CD14-positive monocyte (primary cell): Measurements from ENCODE around the gene TSC22D1. TPM values are rescaled to one million over a fixed set of nuclear protein-coding genes. Genes with fewer than 3 reads are reported as not detected.

ENCODE experiments used
- DNase-seq, 3 donors: peaks; one replicate each; pipeline ENCODE4 v3.0.0-alpha.2; 2011 to 2022
- H2AFZ ChIP-seq: 2 replicates; pipeline ENCODE4 v1.6.0; 2012; ENCODE audit warnings: mild to moderate bottlenecking, low read depth, low read length, inconsistent platforms; ENCODE audit not compliant: insufficient read depth, poor library complexity, severe bottlenecking
- H3K27ac ChIP-seq, 2 donors: 1 replicate in 1 of 2; 2 replicates in 1 of 2; pipeline ENCODE4 v1.5.1; 2012 to 2013; ENCODE audit warnings: low read length in 2 of 2, control low read depth in 1 of 2, inconsistent platforms in 1 of 2, low read depth in 1 of 2, mild to moderate bottlenecking in 1 of 2
- H3K27me3 ChIP-seq, 2 donors: one replicate each; pipeline versions ENCODE4 v1.6.0 to v1.6.1; 2011 to 2013; ENCODE audit warnings: low read length in 2 of 2; ENCODE audit not compliant: control insufficient read depth in 2 of 2, insufficient read depth in 2 of 2
- H3K36me3 ChIP-seq, 2 donors: replicated peaks in 1 of 2; 1 replicate in 1 of 2; 2 replicates in 1 of 2; pipeline versions ENCODE4 v1.5.1 to v1.6.1; 2012 to 2013; ENCODE audit warnings: low read length in 2 of 2, control low read depth in 1 of 2, inconsistent platforms in 1 of 2, mild to moderate bottlenecking in 1 of 2; ENCODE audit not compliant: insufficient read depth in 2 of 2, control insufficient read depth in 1 of 2
- H3K4me1 ChIP-seq, 2 donors: 1 replicate in 1 of 2; 2 replicates in 1 of 2; pipeline versions ENCODE4 v1.5.1 to v1.6.1; 2012 to 2013; ENCODE audit warnings: low read length in 2 of 2, control low read depth in 1 of 2, inconsistent platforms in 1 of 2, mild to moderate bottlenecking in 1 of 2, moderate library complexity in 1 of 2; ENCODE audit not compliant: insufficient read depth in 2 of 2, control insufficient read depth in 1 of 2
- H3K4me2 ChIP-seq: replicated peaks from 2 replicates; pipeline ENCODE3; 2012; ENCODE audit warnings: low read length, moderate library complexity, mild to moderate bottlenecking; ENCODE audit not compliant: poor library complexity, severe bottlenecking; ENCODE audit errors: extremely low read depth
- H3K4me3 ChIP-seq, 3 experiments: fragments of 200-600 bp in 1 of 3; sonication (generic) in 1 of 3; replicated peaks in 1 of 3; 1 replicate in 2 of 3; 2 replicates in 1 of 3; pipeline ENCODE4 v1.5.1; 2011 to 2013; ENCODE audit warnings: low read length in 3 of 3, mild to moderate bottlenecking in 3 of 3, control low read depth in 2 of 3, low read depth in 2 of 3, inconsistent platforms in 1 of 3, moderate library complexity in 1 of 3
- H3K79me2 ChIP-seq: 2 replicates; pipeline ENCODE4 v1.6.0; 2012; ENCODE audit warnings: mild to moderate bottlenecking, control low read depth, inconsistent platforms, low read length, moderate library complexity; ENCODE audit not compliant: insufficient read depth
- H3K9ac ChIP-seq: 2 replicates; pipeline ENCODE4 v1.6.0; 2017; ENCODE audit warnings: low read length, mild to moderate bottlenecking; ENCODE audit not compliant: insufficient read depth, poor library complexity, severe bottlenecking
- H3K9me3 ChIP-seq, 2 donors: replicated peaks in 1 of 2; 1 replicate in 1 of 2; 2 replicates in 1 of 2; pipeline versions ENCODE4 v1.5.1 to v1.6.1; 2012 to 2013; ENCODE audit warnings: low read length in 2 of 2, control low read depth in 1 of 2; ENCODE audit not compliant: control insufficient read depth in 1 of 2, insufficient read depth in 1 of 2
- H4K20me1 ChIP-seq: 2 replicates; pipeline ENCODE4 v1.6.0; 2012; ENCODE audit warnings: mild to moderate bottlenecking, low read length, control low read depth, moderate library complexity; ENCODE audit not compliant: insufficient read depth
- H3K27ac Mint-ChIP-seq, 7 donors: one replicate each; pipeline ENCODE4 v1.8.0; 2020; ENCODE audit warnings: mild to moderate bottlenecking in 7 of 7, mixed read lengths in 7 of 7, moderate library complexity in 6 of 7, inconsistent platforms in 2 of 7
- H3K27me3 Mint-ChIP-seq, 3 donors: one replicate each; pipeline ENCODE4 v1.8.0; 2021 to 2022; ENCODE audit warnings: low read depth in 3 of 3, mild to moderate bottlenecking in 3 of 3, mixed read lengths in 3 of 3, moderate library complexity in 3 of 3, inconsistent platforms in 1 of 3
- H3K36me3 Mint-ChIP-seq, 2 donors: one replicate each; pipeline ENCODE4 v1.8.0; 2020; ENCODE audit warnings: mixed read lengths in 2 of 2, inconsistent platforms in 1 of 2, mild to moderate bottlenecking in 1 of 2
- H3K4me1 Mint-ChIP-seq: one replicate; pipeline ENCODE4 v1.8.0; 2020; ENCODE audit warnings: mild to moderate bottlenecking, mixed read lengths
- H3K4me3 Mint-ChIP-seq, 2 donors: one replicate each; pipeline ENCODE4 v1.8.0; 2020; ENCODE audit warnings: mild to moderate bottlenecking in 2 of 2, mixed read lengths in 2 of 2, moderate library complexity in 1 of 2
- H3K9me3 Mint-ChIP-seq, 7 donors: one replicate each; pipeline ENCODE4 v1.8.0; 2020 to 2022; ENCODE audit warnings: mixed read lengths in 7 of 7, mild to moderate bottlenecking in 6 of 7, moderate library complexity in 6 of 7, inconsistent platforms in 2 of 7
- CTCF ChIP-seq: fragments of 200-600 bp; IDR thresholded peaks from one replicate; pipeline ENCODE4 v1.8.0; 2022; ENCODE audit warnings: antibody characterized with exemption, mild to moderate bottlenecking
- WGBS: methylation state at CpG from one replicate; pipeline ENCODE4 v1.1.5; 2013; ENCODE audit warnings: missing lambda C conversion rate; ENCODE audit not compliant: insufficient coverage; 5-methylcytosine and 5-hydroxymethylcytosine counted together
- intact Hi-C, 2 donors: fragments of 100-400 bp; cut with micrococcal nuclease; formaldehyde crosslinking; loops; one replicate each; pipeline versions ENCODE4 v1.15.0 to v1.15.1; 2023
- polyA plus RNA-seq, 3 donors: library from polyadenylated mRNA; depleted of rRNA in 1 of 3; unstranded in 2 of 3; stranded (reverse) in 1 of 3; fragments of 300-500 nt in 2 of 3; fragments of >200 nt in 1 of 3; fragmentation: Illumina TruSeq in 2 of 3; gene quantifications; 1 replicate in 2 of 3; 2 replicates in 1 of 3; pipeline ENCODE4 v1.2.3, GENCODE V29; 2012 to 2021

TSC22D1 gene
- polyA plus RNA-seq, 3 donors = 1.9 to 10.4 (median 3.1) TPM

- Histone ChIP-seq H3K4me3 (no peak overlapping the region), H4K20me1 (no peaks in the 10 kb centered on the region), H3K4me1 (no peaks in the 10 kb centered on the region), H3K36me3 (no peaks in the 10 kb centered on the region), H3K9me3 (no peaks in the 10 kb centered on the region), H3K27me3 (no peaks in the 10 kb centered on the region), H3K27ac (no peak overlapping the region), H3K79me2 (no peaks in the 10 kb centered on the region), H3K4me2 (no peak overlapping the region), H2AFZ (no peak overlapping the region), H3K9ac (no peak overlapping the region)
- H3K9me3 Mint-ChIP-seq = no peaks in the 10 kb centered on the region
- WGBS = no CpG with 5 or more reads among the region's 1 CpG
- no peak overlapping the region for H3K4me3 Mint-ChIP-seq
- TF ChIP-seq CTCF = no peak
- H3K36me3 Mint-ChIP-seq = no peaks in the 10 kb centered on the region
- no peak for DNase-seq
- intact Hi-C loops = no loop called here
- peaks cover 2 to 5% (median 4%) of the 10 kb centered on the region in 3 donors for H3K27me3 Mint-ChIP-seq
- no peak overlapping the region for H3K27ac Mint-ChIP-seq
- H3K4me1 Mint-ChIP-seq = no peaks in the 10 kb centered on the region
Observed at GRCh38 chr13:44619651-44620050, 43.5 kb upstream of the TSC22D1 start.

- DNase-seq = no peak
- H3K4me2 ChIP-seq = no peak overlapping the region
- peaks cover 2 to 5% (median 2%) of the 10 kb centered on the region in 3 donors for H3K27me3 Mint-ChIP-seq
- intact Hi-C loops = no loop called here
- no peaks in the 10 kb centered on the region for H3K9me3 ChIP-seq
- TF ChIP-seq CTCF = no peak
- no peaks in the 10 kb centered on the region for H3K36me3 Mint-ChIP-seq
- no peaks in the 10 kb centered on the region for H3K27me3 ChIP-seq
- no peaks in the 10 kb centered on the region for H4K20me1 ChIP-seq
- H3K4me3 Mint-ChIP-seq = no peak overlapping the region
- H3K9me3 Mint-ChIP-seq = no peaks in the 10 kb centered on the region
- H3K4me1 ChIP-seq = no peaks in the 10 kb centered on the region
- H2AFZ ChIP-seq = no peak overlapping the region
- no peak overlapping the region for H3K9ac ChIP-seq
- H3K4me3 ChIP-seq = no peak overlapping the region
- no CpG with 5 or more reads among the region's 1 CpG for WGBS
- no peaks in the 10 kb centered on the region for H3K36me3 ChIP-seq
- H3K79me2 ChIP-seq = no peaks in the 10 kb centered on the region
- no peak overlapping the region for H3K27ac Mint-ChIP-seq
- H3K4me1 Mint-ChIP-seq = no peaks in the 10 kb centered on the region
- no peak overlapping the region for H3K27ac ChIP-seq
Observed at GRCh38 chr13:44618326-44618725, 42.2 kb upstream of the TSC22D1 start.
